HG03103 (cell line): ENCODE measurements around the gene NAT8L.

Experiments
- ATAC-seq: cut with Tn5 transposase; IDR thresholded peaks from one replicate; pipeline ENCODE4 v1.9.1; 2021; ENCODE audit warnings: low read depth; ENCODE audit not compliant: unreplicated experiment

NAT8L gene

GRCh38 chr4:2044542-2045517, 14.3 kb upstream of the NAT8L start:
- ATAC-seq, result no peak

- no peak for ATAC-seq
Observed at GRCh38 chr4:2045518-2045951, 13.6 kb upstream of the NAT8L start.

GRCh38 chr4:2046031-2046961, 12.8 kb upstream of the NAT8L start:
- ATAC-seq, result no peak

GRCh38 chr4:2047031-2047660, 12.0 kb upstream of the NAT8L start:
- ATAC-seq, result no peak

- no peak for ATAC-seq
Observed at GRCh38 chr4:2047781-2048581, 11.1 kb upstream of the NAT8L start.

GRCh38 chr4:2048831-2049230, 10.3 kb upstream of the NAT8L start:
- no peak for ATAC-seq

GRCh38 chr4:2049381-2049780, 9.7 kb upstream of the NAT8L start:
- ATAC-seq, result no peak

GRCh38 chr4:2049811-2050210, 9.3 kb upstream of the NAT8L start:
- no peak for ATAC-seq

- ATAC-seq, result no peak
Observed at GRCh38 chr4:2051086-2051485, 8.0 kb upstream of the NAT8L start.

GRCh38 chr4:2054217-2054616, 4.9 kb upstream of the NAT8L start:
- no peak for ATAC-seq

GRCh38 chr4:2057382-2058065, 1.6 kb upstream of the NAT8L start:
- no peak for ATAC-seq

GRCh38 chr4:2058264-2059045, 672 bp upstream of the NAT8L start:
- no peak for ATAC-seq

- no peak for ATAC-seq
Observed at GRCh38 chr4:2059726-2060602, 837 bp downstream of the NAT8L start.

- ATAC-seq, result no peak
Observed at GRCh38 chr4:2060611-2061185, 1.6 kb downstream of the NAT8L start.

GRCh38 chr4:2061186-2062131, 2.3 kb downstream of the NAT8L start:
- ATAC-seq, result no peak

GRCh38 chr4:2062168-2062807, 3.2 kb downstream of the NAT8L start:
- ATAC-seq, result no peak
